Measurements from ENCODE around the gene SH2D2A.

Gene SH2D2A

DNA sequence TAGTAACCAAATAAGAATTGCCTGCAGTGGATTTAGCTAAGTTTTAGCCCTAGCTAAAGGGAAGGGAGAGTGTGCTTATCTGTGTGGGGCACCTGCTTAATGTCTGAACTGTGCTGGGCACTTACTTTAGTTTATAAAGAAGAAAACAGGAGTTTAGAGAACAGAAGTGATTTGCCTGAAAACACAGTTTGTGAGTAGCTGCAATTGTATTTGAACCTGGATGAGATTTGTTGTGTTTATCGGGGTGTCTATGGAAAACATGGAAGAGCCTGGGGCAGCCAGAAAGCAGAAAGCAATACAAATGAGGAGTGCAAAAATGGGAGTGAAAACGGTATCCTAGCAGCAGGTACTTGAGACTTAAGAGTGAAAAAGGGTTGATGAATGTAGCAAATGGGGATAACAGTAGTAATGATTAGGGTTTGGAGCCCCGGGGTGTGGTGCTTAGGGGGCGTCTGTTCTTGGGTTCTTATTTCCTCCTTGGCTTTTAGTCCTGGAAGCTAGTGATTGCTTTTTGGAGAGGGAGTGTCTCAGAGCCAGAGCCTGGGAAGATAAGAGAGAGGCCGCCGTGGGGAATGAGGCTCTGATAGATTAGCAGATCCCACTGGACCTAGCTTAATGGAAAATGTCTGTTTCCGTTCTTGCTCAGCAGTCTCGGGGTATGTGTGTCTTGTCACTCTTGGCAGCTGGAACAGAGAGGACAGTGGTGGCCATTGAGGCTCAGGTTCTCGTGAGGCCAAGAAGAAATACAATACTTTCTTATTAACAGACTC is 43.7 kb downstream of the SH2D2A start:
- H3K4me3 ChIP-seq (ENCODE audit: low read depth, low read length), result no peak overlapping the region
- TF ChIP-seq MYC (IDR thresholded peaks at IDR 0.05; ENCODE audit: low read depth, low read length) (no peak), CTCF (IDR thresholded peaks at IDR 0.05; ENCODE audit: low read depth, low read length) (no peak), POLR2A (IDR thresholded peaks at IDR 0.05; ENCODE audit: extremely low read depth, insufficient read length) (no peak)
- TF ChIP-seq, protein P1, sequence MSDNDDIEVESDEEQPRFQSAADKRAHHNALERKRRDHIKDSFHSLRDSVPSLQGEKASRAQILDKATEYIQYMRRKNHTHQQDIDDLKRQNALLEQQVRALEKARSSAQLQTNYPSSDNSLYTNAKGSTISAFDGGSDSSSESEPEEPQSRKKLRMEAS (IDR thresholded peaks at IDR 0.05; ENCODE audit: low read depth, low read length), result no peak
- DNase-seq (ENCODE audit: low read depth), result no peak

DNA sequence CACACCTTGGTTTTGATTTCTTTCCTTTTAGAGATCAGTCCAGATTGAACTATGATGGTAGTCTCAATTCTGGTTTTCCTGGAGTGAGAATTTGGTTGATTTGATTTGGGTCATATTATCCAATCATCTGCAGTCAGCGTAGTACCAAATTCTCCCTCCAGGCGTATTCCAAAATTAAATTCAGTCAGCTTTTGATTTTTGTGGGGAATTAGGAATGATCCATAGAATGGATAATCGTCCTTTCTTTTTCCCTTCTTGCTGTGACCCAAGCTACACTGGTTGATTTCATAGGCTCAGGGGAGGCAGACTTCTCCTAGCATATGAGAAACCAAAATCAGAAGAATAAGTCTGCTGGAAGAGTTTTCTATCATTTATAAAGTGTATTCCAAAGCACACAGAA is 44.4 kb downstream of the SH2D2A start:
- TF ChIP-seq MYC (IDR thresholded peaks at IDR 0.05; ENCODE audit: low read depth, low read length) (no peak), CTCF (IDR thresholded peaks at IDR 0.05; ENCODE audit: low read depth, low read length) (no peak), POLR2A (IDR thresholded peaks at IDR 0.05; ENCODE audit: extremely low read depth, insufficient read length) (no peak)
- TF ChIP-seq, protein P1 (IDR thresholded peaks at IDR 0.05; ENCODE audit: low read depth, low read length), result no peak
- DNase-seq (ENCODE audit: low read depth), result no peak
- no peak overlapping the region for H3K4me3 ChIP-seq (ENCODE audit: low read depth, low read length)

DNA sequence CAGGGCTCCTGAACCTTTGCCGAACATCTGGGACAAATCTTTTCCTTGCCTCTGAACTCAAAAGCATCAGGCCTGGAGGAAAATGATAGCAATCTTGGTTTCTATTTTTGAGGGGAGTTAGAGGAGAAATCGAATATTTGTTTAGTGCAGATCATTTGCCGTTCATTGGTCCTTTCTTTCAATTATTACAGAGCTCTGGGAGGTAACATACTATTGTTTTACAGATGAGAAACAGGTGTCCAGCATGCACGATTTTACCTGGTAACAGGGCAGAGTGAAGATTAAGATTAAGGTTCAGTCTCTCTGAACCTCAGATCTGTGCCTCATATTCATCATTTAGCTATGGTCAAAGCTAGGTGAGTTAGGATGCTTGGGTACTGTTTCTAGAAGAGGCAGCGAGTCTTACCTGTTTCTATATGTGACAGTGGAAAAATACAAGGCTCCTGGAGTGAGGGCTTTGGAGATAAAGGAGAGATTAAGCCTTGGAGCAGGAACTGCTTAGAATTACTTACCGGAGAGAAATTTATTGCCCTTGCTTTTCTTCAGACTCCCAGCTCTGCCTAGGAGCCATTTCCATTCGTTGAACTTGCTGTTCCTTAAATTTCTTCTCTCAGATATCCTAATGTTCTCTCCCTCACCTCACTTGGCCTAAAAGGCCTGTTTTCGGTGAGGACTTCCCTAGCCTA is 47.9 kb downstream of the SH2D2A start:
- TF ChIP-seq MYC (IDR thresholded peaks at IDR 0.05; ENCODE audit: low read depth, low read length) (no peak), POLR2A (IDR thresholded peaks at IDR 0.05; ENCODE audit: extremely low read depth, insufficient read length) (no peak), CTCF (IDR thresholded peaks at IDR 0.05; ENCODE audit: low read depth, low read length) (no peak)
- TF ChIP-seq, protein P1 (IDR thresholded peaks at IDR 0.05; ENCODE audit: low read depth, low read length), result no peak
- no peak for DNase-seq (ENCODE audit: low read depth)
- peak overlapping the region; percentile 83 for H3K4me3 ChIP-seq (ENCODE audit: low read depth, low read length)

DNA sequence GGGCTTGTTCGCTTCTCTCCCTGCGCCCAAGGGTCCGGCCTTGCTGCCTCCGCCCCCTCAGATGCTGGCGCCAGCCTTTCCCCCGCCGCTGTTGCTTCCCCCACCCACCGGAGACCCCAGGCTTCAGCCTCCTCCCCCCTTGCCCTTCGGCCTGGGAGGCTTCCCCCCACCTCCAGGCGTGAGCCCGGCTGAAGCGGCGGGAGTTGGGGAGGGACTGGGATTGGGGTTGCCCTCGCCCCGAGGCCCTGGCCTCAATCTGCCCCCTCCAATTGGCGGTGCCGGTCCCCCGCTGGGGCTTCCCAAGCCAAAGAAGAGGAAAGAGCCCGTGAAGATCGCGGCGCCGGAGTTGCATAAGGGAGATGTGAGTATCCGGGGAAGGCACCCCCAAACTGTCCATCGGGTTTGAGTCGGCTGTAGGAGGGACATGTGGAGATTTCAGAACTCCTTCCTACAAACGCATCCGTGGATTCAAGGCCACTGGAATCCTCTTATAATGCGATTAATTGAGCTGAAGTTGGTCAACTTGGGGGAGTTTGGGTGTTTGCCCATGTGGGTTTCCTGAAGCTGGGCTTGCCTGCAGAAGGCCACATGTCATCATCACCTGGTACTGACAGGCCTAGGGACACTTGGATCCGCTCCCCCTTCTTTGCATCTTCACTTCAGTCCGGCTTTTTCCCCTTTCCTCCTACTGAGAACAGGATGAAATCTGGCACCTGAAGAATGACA is 48.6 kb downstream of the SH2D2A start:
- peak; percentile 61 for DNase-seq (ENCODE audit: low read depth)
- TF ChIP-seq CTCF (IDR thresholded peaks at IDR 0.05; ENCODE audit: low read depth, low read length), result no peak
- TF ChIP-seq, protein P1 (IDR thresholded peaks at IDR 0.05; ENCODE audit: low read depth, low read length), result peak; percentile 68
- TF ChIP-seq POLR2A (IDR thresholded peaks at IDR 0.05; ENCODE audit: extremely low read depth, insufficient read length), result no peak
- peak; percentile 42; the same call in 1 of the 2 replicates for TF ChIP-seq MYC (IDR thresholded peaks at IDR 0.05; ENCODE audit: low read depth, low read length)

DNA sequence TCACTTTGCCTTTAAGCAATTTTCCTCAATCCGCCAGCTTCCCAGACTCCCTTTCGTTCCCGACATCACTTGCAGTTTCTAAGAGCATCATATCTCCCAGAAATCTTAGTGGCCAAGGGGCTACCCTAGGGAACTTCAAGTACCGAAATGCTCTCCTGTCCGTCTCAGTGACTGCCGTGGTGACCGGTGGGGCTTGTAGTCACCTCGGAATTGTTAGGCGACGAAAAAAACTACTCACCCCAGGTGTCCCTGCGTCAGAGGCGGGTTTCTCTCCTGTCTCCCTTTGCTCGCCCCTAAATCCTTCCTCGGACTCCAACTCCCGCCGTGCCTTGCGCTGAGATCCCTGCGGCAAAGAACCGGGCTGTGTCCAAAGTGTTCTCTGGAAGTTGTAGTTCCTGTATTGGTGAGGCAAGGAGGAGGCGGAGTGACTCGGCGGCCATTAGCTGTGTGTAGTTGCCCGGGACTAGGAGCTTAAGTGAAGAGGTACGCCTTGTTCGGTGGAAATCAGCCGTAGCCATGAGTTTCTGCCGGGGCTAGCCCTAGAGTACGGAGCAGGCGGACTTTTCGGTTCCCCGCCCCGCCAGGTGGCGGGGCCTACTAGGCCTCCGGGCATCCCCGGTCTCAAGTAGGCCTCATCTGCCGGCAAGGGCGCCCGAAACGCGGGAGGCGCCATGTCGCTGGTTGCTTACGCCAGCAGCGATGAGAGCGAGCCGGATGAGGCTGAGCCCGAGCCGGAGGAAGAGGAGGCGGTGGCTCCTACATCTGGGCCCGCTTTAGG is 49.4 kb downstream of the SH2D2A start, which contains the start of gene PRCC:
Gene PRCC, plus strand, starts transcription at position 435 of the 778 bp plus-strand sequence. Its CDS starts 237 bp downstream, at position 672.
- peak; percentile 100 for DNase-seq (ENCODE audit: low read depth)
- H3K4me3 ChIP-seq (ENCODE audit: low read depth, low read length), result peak within 1 kb of the TSS; percentile 84
- TF ChIP-seq, protein P1 (IDR thresholded peaks at IDR 0.05; ENCODE audit: low read depth, low read length), result peak; percentile 39; the same call in 1 of the 2 replicates
- no peak for TF ChIP-seq CTCF (IDR thresholded peaks at IDR 0.05; ENCODE audit: low read depth, low read length)
- peak; percentile 88 for TF ChIP-seq MYC (IDR thresholded peaks at IDR 0.05; ENCODE audit: low read depth, low read length)
- TF ChIP-seq POLR2A (IDR thresholded peaks at IDR 0.05; ENCODE audit: extremely low read depth, insufficient read length), result peak; percentile 64

More for the DNA sequence above, 48.6 kb downstream of the SH2D2A start:
- H3K4me3 ChIP-seq (ENCODE audit: low read depth, low read length), result peak overlapping the region; percentile 83

All from NB4 (cell line).